ENCODE results near the gene JAZF1.
"Not testable (repeated sequence)": the region's sequence is repeated elsewhere in the genome, so short reads cannot be mapped to it uniquely, and the experiment has no call there.

The JAZF1 gene

DNA sequence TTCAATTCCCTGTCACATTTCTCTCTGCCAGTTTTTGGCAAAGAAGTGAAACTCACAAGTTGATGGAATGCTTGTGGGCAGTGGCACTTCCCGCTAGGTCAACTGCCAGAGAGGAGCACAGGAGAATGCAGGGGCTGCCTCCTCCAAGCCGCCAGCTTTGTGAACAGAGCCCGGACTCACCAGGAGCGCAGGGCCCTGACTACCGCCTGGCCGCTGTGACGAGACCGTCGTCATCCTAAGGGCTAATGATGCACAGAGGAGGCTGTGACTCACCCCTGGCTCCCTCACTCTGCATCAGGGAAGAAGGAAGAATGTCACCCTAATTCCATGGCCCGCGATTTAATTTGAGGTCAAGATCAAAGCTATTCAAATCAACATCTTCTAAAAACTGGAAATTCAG is 316.7 kb downstream of the JAZF1 start:
- DNase-seq: no peak

GRCh38 chr7:27861747-27862146 is 318.8 kb downstream of the JAZF1 start:
- DNase-seq: no peak

DNA sequence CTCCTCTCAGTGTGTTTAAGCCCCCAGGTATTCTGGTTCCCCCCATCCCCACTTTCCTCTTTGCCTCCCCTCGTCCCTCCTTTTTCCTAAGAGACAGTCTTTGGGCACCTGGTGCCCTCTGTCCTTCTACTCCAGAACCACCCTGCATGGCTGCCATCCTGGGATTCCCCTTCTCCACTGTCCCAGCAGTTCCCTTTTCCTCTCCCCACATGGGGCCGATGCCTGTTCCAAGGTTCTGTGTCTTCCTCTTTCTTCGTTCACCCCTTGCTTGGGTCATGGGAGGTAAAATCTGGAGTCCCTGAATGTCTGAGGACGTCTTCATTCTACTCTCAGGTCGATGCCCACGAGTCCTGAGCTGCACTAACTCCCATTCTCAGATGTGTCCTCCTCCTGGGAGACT is 319.8 kb downstream of the JAZF1 start:
- no peak for DNase-seq

DNA sequence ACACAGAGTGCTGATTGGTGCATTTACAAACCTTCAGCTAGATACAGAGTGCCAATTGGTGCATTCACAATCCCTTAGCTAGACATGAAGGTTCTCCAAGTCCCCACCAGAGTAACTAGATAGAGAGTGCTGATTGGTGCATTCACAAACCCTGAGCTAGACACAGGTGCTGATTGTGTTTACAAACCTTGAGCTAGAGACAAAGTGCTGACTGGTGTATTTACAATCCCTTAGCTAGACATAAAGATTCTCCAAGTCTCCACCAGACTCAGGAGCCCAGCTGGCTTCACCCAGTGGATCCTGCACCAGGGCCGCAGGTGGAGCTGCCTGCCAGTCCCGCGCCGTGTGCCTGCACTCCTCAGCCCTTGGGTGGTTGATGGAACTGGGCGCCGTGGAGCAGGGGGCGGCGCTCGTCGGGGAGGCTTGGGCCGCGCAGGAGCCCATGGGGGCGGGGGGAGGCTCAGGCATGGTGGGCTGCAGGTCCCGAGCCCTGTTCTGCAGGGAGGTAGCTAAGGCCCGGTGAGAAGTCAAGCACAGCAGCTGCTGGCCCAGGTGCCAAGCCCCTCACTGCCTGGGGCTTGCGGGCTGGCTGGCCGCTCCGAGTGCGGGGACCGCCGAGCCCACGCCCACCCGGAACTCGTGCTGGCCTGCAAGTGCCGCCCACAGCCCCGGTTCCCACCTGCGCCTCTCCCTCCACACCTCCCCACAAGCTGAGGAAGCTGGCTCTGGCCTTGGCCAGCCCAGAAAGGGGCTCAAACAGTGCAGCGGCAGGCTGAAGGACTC is 323.7 kb downstream of the JAZF1 start:
- DNase-seq: not testable (repeated sequence)

DNA sequence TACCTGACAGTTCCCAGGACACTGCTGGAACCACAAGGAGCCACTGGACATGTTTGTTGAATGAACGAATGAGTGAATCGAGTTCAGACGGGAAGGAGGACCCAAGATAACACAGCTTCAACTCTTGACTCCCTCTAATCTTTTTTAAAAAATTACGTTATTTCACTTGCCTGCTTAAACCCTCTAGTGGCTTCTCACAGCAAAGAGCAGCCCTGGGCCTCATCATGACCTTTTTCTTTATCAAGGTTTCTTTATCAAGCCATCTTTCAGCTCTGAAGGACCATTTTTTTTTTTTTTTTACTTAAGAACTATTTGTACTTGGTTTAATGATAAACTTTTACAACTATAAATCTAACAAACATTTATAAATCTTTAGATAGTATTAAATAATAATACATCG is 330.1 kb downstream of the JAZF1 start:
- no peak for DNase-seq

DNA sequence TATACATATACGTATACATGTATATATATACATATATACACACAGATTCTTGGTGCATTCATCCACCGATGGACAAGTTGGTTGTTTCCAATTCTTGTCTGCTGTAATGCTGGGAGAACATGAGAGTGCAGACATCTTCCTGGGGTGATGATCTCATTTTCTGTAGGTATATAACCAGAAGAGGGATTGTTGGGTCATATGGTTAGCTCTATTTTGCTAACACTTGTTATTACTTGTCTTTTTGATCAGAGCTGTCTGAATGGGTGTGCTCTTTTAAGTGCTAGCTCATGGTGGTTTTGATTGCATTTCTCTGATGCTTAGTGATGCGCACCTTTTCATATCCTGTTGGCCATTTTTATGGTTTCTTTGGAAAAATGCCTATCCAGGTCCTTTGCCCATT is 334.2 kb downstream of the JAZF1 start:
- no peak for DNase-seq

GRCh38 chr7:27843584-27844305 is 336.9 kb downstream of the JAZF1 start:
- DNase-seq: no peak

DNA sequence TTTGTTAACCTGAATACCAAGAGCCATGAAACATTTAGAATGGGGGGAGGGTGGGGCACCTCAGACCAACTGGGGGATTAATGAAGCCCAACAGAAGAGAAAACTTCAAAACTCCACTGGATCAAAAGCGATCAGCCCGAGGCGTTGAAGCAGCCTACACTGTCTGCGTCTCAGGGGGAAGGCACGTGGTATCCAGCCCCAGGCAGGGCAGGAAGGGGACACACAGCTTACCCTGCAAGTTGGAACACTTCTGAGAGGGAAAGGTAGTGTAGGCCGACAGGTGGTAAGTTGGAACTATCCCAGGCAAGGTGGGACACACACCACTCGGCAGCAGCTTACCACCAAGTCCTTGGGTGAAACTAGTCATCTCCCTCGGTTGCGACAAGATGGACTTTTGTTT is 337.7 kb downstream of the JAZF1 start:
- no peak for DNase-seq

DNA sequence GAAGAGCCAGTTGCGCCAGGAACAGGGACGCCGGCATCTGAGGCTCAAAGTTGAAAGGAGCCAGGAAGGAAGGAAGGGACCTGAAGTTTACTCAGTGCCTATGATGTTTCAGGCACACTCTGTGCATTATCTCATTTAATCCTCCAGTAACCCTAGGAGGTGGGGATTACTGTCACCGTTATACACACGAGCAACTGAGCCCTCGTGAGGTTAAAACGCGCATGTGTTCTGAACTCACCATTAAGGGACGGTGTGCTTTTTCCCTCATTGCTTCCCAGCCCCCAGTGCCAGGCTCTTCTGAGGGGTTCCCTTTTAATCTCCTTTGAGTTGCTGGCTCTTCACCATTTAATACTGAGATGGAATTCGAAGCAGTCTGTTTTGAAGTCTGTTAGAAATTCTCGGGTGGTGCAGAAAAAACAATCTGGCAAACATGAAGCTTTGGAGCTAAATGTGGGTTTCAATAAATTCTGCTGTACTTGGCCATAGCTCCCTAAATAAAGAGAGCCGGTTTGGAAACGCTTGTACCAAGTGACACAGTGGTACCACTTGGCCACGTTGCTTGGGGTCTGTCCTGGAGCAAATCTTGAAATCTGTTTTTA is 338.4 kb downstream of the JAZF1 start:
- DNase-seq: no peak

DNA sequence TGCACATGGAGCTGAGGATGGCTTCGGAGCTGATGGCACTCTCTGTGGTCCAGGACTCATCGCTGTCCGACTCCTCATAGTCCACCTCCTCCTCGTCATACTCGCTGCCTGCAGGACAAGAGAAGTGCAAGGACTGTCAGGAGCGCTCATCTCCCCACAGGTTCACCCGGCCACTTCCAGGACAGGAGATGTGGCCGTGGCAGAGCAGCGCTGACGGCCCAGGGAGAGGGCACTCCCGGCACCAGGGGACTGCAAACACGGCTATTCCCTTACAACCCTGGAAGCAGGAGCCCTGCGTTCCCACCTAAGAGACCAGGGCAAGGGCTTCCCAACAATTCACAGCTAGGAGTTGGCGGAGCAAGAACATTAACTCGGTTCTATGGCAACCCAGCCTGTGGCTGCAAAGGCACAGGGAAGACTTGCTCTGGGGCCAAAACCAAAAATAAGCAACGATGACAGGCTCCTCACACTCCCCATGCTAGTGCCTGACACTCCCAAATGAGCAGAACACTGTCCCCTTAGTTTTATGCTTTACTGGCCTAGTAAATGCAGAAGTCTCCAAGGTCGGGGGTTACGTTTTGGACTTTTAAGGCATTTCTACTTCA is 339.7 kb downstream of the JAZF1 start:
- DNase-seq: no peak

- DNase-seq: peak in 1 of 5 donors; percentile 15
Measured at GRCh38 chr7:27840313-27840712, 340.3 kb downstream of the JAZF1 start.

GRCh38 chr7:27839099-27839498 is 341.5 kb downstream of the JAZF1 start:
- no peak for DNase-seq

DNA sequence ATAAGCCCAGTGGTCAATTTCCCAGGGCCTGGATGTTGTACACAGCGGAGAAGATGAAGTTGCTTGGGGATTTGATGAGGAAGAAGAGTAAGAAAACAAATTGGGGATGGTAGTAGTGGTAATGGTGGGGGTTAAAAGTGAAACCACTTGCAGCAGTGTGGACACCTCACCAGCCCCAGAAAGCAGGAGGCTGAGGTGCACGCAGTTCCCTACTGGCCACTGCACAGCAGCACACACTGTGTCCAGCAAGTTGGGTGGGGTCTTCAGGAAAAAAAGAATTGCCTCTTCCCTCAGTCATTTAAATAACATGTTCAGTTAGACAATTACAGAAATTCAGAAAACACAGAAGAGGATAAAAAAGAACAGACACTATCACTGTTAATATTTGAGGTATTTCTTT is 344.1 kb downstream of the JAZF1 start:
- no peak for DNase-seq

DNA sequence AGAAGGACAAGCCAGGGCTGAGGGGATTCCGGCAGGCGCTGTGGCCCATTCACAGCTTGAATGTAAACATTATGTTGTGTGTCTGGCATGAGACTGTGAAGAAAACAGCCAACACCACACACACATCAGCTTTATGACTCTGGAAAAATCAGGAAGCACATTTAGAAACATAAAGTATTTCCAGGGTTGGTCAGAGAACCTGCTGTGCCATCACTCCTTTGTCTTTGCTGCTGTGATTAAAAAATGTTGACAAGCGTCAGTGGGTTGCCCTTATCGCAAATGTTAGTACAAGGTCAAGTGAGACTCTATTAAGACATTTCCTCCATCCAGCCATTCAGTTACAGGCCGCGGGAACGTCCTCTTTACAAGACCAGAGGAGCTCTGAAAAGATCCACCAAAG is 345.2 kb downstream of the JAZF1 start:
- DNase-seq: no peak

DNA sequence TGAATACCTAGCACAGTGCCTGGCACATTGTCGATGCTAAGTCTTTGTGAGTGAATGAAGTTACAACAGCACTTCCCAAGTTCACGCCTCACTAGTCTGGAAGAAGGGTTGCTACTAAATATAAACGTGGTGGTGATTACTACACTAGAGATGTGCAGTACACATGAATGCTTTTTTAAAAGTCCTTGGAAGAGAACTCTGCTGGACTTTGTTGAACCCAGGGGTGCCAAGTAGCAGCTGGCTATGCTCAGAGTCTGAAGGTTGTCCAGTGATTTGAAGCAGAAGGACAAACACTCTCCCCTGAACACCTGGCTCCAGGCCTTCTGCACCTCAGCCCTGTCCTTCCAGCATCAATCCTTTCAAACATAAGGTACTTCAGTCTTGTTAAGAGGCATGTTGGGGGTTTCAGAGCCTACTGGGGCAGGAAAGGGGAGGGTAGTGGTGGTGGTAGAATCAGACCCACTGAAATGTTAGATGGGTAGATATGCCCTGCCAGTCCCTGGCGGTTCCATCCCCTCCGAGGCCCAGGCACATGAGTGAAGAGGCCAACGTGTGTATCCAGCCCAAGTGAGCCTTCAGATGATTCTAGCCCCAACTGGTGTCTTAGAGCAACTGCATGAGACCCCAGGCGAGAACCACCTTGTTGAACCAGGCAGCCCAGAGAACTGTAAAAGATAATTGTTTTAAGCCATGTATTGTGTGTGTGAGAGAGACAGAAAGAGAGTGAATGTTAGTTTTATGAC is 346.2 kb downstream of the JAZF1 start:
- DNase-seq: no peak

GRCh38 chr7:27826357-27826756 is 354.2 kb downstream of the JAZF1 start:
- no peak for DNase-seq

DNA sequence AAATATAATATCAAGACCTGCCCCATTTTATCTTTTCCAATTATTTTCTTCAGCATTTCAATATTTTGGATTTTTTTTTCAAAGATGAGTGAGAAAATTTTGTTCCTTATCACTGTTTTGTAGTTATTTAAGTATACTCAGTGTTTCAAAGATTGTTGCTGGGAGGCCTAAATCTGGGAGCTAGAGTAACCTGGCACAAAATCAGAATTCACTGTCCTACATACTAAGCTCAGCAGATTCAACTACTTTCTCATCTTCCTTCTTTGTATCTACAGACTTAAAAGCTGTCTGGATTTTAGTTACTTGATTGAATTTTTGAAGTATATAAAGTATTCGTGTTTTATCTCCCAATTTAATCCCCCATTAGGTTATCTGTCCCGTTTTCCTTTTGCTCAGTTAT is 354.7 kb downstream of the JAZF1 start:
- DNase-seq: no peak

GRCh38 chr7:27822245-27822644 is 358.4 kb downstream of the JAZF1 start:
- DNase-seq: no peak

DNA sequence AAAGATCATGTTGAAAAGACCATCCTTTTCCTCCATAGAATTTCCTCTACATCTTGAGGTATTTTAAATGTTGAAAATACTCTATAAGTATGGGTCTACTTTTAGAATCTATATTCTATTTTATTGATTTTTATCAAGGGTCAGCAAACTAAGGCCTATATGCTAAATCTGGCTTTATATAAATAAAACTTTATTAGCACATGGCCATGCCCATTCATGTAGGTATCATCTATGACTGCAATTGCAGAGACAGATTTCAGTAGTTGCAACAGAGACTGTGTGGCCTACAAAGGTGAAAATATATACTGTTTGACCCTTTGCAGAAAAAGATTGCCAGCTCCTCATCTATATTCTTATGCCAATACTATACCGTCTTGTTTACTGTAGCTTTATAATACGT is 367.9 kb downstream of the JAZF1 start:
- DNase-seq: no peak

DNA sequence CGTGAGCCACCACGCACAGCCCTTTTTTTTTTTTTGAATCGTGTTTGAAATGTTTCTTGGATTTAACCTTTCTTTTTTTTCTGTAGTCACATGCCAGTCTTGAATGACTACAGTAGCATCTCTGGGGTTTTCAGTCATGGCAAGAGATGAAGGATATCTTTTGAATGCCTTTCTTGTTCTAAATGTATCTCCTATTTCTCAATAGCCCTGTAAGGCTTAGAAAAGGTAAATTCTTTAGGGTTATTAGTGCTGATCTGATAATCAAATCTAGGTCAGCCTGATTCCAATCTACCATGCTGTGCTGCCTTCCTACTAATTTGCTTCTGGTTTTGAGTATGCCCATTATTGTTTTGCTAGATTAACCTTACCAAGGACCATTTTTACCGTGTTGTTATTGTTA is 370.4 kb downstream of the JAZF1 start:
- DNase-seq: no peak

DNA sequence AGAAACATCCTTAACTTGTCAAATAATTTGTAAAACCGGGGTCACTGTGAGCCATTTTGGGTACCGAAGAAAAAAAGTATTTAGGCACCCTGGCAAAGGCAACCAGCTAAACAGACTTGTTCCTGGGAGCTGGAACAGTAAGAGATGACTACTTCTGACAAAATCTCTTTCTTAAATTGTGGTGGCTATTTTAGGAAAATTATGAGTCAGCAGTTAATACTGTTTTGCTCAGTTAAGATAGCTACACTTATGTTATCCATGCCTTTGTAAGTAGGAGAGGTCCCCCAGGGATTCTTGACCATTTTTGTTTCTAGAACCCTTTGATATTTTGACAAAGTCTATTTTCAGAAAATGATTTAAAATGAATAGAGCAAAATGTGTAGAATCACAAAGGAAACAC is 372.0 kb downstream of the JAZF1 start:
- no peak for DNase-seq

DNA sequence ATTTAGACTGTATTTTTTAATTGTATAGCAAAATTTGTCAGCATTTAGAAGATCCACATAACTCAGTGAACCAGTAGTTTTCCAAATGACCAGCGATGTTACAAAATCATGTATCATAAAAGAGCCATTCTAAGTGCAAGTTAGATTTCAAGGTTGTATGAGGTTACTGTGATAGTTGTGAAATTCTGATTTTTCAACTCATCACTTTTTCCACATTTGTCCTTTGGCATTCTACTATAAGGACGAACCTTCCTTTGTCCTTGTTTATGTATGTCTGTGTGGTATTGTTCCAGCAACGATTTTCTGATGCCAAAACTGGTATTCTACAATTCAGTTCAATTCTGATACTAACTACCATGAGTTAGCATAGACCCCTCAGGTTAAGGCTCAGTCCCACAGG is 376.5 kb downstream of the JAZF1 start:
- no peak for DNase-seq

DNA sequence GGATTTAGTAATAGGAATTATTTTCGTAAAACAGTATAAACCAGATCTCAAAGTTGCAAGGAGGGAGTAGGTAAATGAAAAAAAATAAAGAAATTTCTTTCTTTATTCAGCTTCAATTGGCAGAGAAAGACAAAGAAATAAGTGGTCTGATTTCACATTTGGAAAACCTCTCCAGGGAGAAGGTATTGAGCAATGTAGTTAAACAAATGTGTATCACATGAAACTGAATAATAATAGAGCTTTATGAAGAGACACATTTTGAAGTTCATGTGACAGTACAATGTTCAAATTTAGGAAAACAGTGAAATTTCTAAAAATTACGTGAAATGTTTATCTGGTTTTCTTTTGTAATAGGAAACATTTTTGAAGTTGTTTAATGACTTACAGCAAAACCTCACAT is 377.6 kb downstream of the JAZF1 start:
- DNase-seq: no peak

All from T-helper 1 cell (primary cell).